ENCODE measurements around the gene EPAS1.
"Not testable (repeated sequence)": the region's sequence is repeated elsewhere in the genome, so short reads cannot be mapped to it uniquely, and the experiment has no call there.

EPAS1 gene

GRCh38 chr2:46394649-46395510 lies 97.7 kb downstream of the EPAS1 start:
- no peak for DNase-seq (ENCODE audit: extremely low read depth in 1 of 2, low read depth in 1 of 2)

DNA sequence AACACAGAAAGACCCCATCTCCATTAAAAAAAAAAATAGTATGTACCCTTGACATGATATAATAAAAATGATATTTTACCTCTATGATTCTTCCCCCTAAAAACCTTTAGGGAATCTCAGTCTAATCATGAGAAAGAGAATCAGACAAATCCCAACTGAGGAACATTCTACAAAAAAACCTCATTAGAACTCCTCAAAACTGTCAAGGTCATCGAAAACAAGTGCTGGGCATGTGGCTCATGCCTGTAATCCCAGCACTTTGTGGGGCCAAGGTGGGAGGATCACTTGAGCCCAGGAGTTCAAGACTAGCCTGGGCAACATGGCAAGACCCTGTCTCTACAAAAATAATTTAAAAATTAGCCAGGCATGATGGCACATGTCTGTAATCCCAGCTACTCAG lies 98.5 kb downstream of the EPAS1 start:
- not testable (repeated sequence) for DNase-seq (ENCODE audit: extremely low read depth in 1 of 2, low read depth in 1 of 2)

GRCh38 chr2:46400016-46400415 lies 102.8 kb downstream of the EPAS1 start:
- DNase-seq (ENCODE audit: extremely low read depth in 1 of 2, low read depth in 1 of 2): no peak

- no peak for DNase-seq (ENCODE audit: extremely low read depth in 1 of 2, low read depth in 1 of 2)
Observed at GRCh38 chr2:46402874-46403273, 105.7 kb downstream of the EPAS1 start.

DNA sequence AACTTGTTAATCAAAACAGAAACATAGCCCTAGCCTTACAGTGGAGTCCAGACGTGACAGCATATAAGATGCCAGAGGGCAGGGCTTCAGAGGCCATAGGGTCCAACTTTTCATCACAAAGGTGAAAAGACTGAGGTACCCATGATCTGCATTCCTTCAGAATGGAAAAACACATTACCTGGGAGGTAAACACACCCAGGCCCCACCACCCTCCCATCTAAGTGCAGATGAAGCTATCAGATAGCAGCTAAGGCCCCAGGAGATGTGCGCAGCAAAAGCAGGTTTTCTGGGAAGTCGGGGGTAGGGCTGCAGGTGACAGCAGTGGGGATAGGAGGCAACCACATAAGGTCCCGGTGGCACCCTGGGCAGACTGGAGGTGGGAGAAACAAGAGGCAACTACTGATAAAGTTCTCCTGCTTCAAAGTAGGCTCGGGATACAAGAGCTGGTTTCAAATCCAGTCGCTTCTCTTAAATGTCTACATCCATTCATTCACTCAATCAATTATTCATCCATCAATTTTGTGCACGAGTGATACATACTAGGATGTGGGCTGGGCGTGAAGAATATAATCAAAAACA lies 107.1 kb downstream of the EPAS1 start:
- no peak for DNase-seq (ENCODE audit: extremely low read depth in 1 of 2, low read depth in 1 of 2)

- no peak for DNase-seq (ENCODE audit: extremely low read depth in 1 of 2, low read depth in 1 of 2)
Observed at GRCh38 chr2:46407852-46408455, 110.7 kb downstream of the EPAS1 start.

- DNase-seq (ENCODE audit: extremely low read depth in 1 of 2, low read depth in 1 of 2): no peak
Observed at GRCh38 chr2:46409756-46410155, 112.5 kb downstream of the EPAS1 start.

DNA sequence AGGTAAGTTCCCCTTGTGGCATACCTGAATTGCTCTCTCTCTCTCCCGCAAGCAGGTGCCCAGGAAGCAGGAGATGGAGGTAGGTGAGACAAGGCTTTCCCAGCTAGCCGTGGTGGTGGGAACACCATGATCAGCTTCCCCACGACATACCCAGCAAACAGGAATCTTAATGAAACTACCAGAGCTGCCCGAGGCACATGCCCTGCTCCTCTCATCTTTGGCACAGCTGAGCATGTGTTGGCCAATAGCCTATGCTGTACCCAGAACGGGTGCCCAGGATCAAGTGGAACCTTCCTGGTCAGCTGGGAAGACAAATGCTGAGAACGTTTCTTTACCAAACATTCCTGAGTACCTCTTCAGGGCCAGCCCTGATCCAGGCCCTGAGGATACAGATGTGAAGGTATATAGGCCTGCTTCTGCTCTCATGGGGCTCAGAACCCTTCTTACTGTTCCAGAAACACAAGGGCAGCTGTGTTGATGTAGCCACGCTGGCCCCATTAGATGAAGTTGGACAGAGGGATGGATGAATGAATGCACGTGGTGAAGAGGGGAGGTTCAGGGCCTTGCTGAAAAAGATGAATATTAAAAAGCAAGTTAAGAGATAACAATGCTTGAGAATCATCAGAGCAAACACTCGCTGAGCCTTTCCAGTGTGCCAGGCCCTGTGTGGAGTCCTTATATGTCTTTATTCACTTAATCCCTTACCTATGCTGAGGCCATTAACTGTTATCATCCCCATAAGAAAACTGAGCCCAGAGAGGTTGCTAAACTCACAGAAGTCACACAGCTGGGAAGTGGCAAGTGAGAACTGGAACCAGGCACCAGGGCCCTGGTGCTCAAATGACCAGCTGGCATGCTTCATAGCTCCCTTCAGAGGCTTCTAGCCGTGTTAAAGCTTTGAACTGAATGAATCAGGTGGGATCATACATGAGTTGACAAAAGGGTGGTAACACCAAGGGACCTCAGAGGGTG lies 113.4 kb downstream of the EPAS1 start:
- no peak for DNase-seq (ENCODE audit: extremely low read depth in 1 of 2, low read depth in 1 of 2)

DNA sequence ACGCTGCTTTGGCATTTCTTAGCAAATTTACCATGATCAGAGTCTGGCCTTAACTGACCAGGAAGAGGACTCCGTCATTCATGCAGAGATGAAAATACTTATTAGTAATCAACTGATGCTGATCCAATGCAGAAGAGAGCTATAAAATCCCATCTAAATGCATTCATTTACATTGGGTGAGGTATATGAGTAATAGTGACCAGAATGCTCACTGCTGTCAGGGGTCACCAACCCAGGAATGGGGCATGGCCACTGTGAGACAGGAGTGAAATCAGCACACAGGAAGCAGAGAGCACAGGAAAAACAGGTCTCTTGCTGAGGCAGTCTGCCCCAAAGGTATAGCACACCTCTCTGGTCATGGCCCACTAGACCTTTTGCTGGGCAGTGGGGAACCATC lies 114.0 kb downstream of the EPAS1 start:
- DNase-seq (ENCODE audit: extremely low read depth in 1 of 2, low read depth in 1 of 2): no peak

DNA sequence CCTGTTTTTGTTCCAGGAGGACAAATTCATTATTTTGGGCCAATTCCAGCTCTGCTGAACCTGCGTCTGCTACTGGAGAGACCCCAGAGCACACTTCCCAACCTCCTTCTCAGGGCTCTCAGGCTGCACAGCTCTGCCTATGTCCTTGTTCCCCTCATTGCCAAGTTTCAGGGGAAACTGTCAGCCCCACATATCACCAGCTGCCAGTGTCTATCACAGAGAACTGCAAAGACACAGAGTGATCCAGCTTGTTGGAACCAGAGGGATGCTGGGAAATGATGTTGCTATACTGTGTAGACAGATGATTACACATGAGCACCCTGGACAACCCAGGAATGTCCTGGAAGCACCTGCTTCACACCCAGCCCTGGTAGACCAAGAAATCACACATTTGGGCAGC lies 114.8 kb downstream of the EPAS1 start:
- DNase-seq (ENCODE audit: extremely low read depth in 1 of 2, low read depth in 1 of 2): no peak

- DNase-seq (ENCODE audit: extremely low read depth in 1 of 2, low read depth in 1 of 2): no peak
Observed at GRCh38 chr2:46413111-46413510, 115.9 kb downstream of the EPAS1 start.

GRCh38 chr2:46413631-46414030 lies 116.4 kb downstream of the EPAS1 start:
- DNase-seq (ENCODE audit: extremely low read depth in 1 of 2, low read depth in 1 of 2): no peak

GRCh38 chr2:46414701-46415100 lies 117.5 kb downstream of the EPAS1 start:
- no peak for DNase-seq (ENCODE audit: extremely low read depth in 1 of 2, low read depth in 1 of 2)

DNA sequence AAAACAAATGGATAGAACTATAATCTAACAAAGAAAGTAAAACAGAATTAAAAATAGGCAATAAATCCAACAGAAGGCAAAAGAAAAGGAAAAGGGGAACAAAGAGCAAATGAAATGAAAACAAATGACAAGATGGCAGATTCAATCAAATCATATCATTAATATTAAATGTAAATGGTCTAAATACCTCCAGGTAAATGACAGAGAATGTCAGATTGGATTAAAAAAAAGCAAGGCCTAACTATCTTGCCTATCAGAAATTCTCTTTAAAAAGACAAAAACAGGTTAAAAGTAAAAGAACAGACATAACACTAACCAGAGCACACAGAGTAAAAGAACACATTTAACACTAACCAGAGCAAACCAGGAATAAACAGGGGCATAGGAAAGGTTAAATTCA lies 119.1 kb downstream of the EPAS1 start:
- DNase-seq (ENCODE audit: extremely low read depth in 1 of 2, low read depth in 1 of 2): no peak

GRCh38 chr2:46416739-46417403 lies 119.7 kb downstream of the EPAS1 start:
- DNase-seq (ENCODE audit: extremely low read depth in 1 of 2, low read depth in 1 of 2): no peak

GRCh38 chr2:46420945-46421344 lies 123.7 kb downstream of the EPAS1 start:
- no peak for DNase-seq (ENCODE audit: extremely low read depth in 1 of 2, low read depth in 1 of 2)

GRCh38 chr2:46421361-46421760 lies 124.2 kb downstream of the EPAS1 start:
- no peak for DNase-seq (ENCODE audit: extremely low read depth in 1 of 2, low read depth in 1 of 2)

- DNase-seq (ENCODE audit: extremely low read depth in 1 of 2, low read depth in 1 of 2): no peak
Observed at GRCh38 chr2:46422717-46423394, 125.6 kb downstream of the EPAS1 start.

DNA sequence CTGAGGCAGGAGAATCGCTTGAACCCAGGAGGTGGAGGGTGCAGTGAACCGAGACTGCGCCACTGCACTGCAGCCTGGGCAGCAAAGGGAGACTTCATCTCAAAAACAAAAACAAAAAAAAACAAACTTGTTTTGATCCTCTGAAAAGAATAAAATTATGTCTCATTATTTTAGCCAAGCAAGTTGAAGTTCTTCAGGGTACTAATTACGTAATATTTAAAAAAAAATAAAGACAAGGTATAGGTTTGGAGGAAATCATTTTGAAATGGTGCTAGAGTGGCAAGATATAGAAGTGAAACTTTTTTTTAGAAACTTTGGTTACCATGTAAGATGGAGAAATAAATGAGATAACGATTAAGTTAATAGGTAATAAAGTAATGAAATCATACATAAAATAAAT lies 127.7 kb downstream of the EPAS1 start:
- DNase-seq (ENCODE audit: extremely low read depth in 1 of 2, low read depth in 1 of 2): no peak

DNA sequence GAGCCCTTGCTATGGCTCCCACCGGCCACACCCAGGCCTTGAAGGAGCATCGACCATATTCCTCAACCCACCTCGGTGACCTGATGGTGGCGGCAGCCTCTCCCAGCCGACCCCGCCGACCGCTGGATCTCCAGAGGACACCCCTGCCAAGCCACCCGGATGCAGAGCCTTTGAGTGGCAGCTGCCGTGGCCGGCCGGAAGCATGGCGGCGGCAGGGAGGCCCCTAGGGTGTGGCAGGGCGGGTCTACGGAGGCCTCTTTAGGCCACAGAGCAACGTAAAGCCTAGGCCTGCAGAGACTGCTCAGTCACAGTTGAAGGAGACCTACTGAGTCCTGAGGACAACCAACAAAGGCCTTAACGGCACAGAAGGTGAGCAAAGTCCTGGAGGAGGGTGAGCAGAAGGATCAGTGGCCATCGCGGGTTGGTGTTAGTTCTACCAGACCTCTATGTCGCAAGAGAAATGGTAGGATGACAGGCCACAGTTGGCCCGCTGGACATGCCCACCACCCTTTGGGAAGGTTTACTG lies 131.8 kb downstream of the EPAS1 start:
- DNase-seq (ENCODE audit: extremely low read depth in 1 of 2, low read depth in 1 of 2): no peak
